A673 (cell line): ENCODE results near the gene ZNF799.
"Not testable (repeated sequence)": the region's sequence is repeated elsewhere in the genome, so short reads cannot be mapped to it uniquely, and the experiment has no call there.

Experiments
- EZH2 ChIP-seq: fragments of 200-600 bp; sonication (generic); IDR thresholded peaks from 2 replicates; pipeline ENCODE4 v1.6.1; 2017; ENCODE audit warnings: borderline replicate concordance, low read depth, mild to moderate bottlenecking, mixed read lengths, antibody characterized with exemption, low read length; ENCODE audit not compliant: poor library complexity, severe bottlenecking
- TF ChIP-seq, protein P1 (sequence below): fragments of 300-800, 200-600 bp; sonication (generic); conservative IDR thresholded peaks from 2 replicates; pipeline ENCODE4 v1.5.1; 2017; ENCODE audit warnings: low read depth, mild to moderate bottlenecking, antibody characterized with exemption, low read length, moderate library complexity, mixed read lengths

DNA sequence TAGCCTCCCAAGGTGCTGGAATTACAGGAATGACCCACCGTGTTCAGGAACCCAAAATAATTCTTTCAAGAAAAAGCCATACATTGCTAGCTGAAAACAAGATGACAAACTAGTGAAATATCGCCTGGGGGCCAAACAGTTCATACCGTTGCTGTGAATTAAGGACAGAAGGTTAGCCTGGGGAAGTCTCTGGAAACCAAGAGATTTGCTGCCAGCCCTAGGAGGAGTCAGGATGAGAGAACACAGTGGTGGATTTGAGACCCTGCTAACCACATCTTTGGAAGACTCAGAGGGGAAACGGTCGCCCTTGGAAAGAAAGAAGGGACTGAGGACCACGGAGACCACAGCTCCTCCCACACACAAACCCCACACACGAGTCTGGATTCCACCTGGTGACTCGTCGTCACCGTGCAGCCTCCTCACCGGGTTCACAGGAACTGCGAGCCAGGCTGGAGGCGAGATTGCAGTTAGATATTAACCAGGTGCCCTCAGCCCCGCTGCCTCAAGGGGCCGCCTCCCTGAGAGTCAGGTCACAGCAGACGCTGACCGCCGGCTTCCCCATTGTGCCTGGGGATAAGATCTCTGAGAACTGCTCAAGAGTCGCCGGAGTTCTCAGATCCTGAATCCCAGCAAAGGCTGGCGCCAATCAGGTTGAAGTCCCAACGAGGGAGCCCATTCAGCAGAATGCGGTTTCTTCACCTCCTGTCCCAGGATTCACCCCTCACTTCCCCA is 1.0 kb downstream of the ZNF799 start:
- TF ChIP-seq, protein P1, sequence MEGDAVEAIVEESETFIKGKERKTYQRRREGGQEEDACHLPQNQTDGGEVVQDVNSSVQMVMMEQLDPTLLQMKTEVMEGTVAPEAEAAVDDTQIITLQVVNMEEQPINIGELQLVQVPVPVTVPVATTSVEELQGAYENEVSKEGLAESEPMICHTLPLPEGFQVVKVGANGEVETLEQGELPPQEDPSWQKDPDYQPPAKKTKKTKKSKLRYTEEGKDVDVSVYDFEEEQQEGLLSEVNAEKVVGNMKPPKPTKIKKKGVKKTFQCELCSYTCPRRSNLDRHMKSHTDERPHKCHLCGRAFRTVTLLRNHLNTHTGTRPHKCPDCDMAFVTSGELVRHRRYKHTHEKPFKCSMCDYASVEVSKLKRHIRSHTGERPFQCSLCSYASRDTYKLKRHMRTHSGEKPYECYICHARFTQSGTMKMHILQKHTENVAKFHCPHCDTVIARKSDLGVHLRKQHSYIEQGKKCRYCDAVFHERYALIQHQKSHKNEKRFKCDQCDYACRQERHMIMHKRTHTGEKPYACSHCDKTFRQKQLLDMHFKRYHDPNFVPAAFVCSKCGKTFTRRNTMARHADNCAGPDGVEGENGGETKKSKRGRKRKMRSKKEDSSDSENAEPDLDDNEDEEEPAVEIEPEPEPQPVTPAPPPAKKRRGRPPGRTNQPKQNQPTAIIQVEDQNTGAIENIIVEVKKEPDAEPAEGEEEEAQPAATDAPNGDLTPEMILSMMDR = not testable (repeated sequence)
- TF ChIP-seq EZH2 = not testable (repeated sequence)
